Subcutaneous adipose tissue (tissue), 4 donors: ENCODE measurements around the gene S100G. TPM values are rescaled to one million over a fixed set of nuclear protein-coding genes. Genes with fewer than 3 reads are reported as not detected.

Experiments used
- CTCF ChIP-seq: fragments of 450-650 bp; IDR thresholded peaks from one replicate; pipeline ENCODE4 v1.5.1; 2016; ENCODE audit warnings: low read depth, mild to moderate bottlenecking, control low read depth, antibody characterized with exemption, moderate library complexity
- total RNA-seq, 4 donors: library from RNA; depleted of rRNA; stranded (reverse); fragments of >200 nt; gene quantifications; one replicate each; pipeline ENCODE4 v1.1.0, GENCODE V29; 2016

The S100G gene
- total RNA-seq, 4 donors from 2014 or later, result not detected

- no peak for TF ChIP-seq CTCF
Measured at GRCh38 chrX:16617382-16617781, 32.6 kb upstream of the S100G start.

- TF ChIP-seq CTCF, result no peak
Measured at GRCh38 chrX:16618422-16618821, 31.5 kb upstream of the S100G start.

- TF ChIP-seq CTCF, result no peak
Measured at GRCh38 chrX:16619024-16619423, 30.9 kb upstream of the S100G start.

- TF ChIP-seq CTCF, result no peak
Measured at GRCh38 chrX:16628946-16629595, 20.9 kb upstream of the S100G start.

GRCh38 chrX:16629909-16630308 is 20.0 kb upstream of the S100G start:
- TF ChIP-seq CTCF, result no peak

- TF ChIP-seq CTCF, result no peak
Measured at GRCh38 chrX:16633754-16634153, 16.2 kb upstream of the S100G start.

- TF ChIP-seq CTCF, result no peak
Measured at GRCh38 chrX:16635040-16635439, 14.9 kb upstream of the S100G start.
